Measurements from ENCODE around the gene GPRIN3. TPM values are rescaled to one million over a fixed set of nuclear protein-coding genes. Genes with fewer than 3 reads are reported as not detected.

GPRIN3 gene
- total RNA-seq, 1 donor from 2014 or later, result 2.1 TPM

GRCh38 chr4:89336818-89337420 lies 29.3 kb upstream of the GPRIN3 start:
- Histone ChIP-seq H3K4me1 (no peaks in the 10 kb centered on the region), H3K4me3 (no peak overlapping the region), H3K9me3 (no peaks in the 10 kb centered on the region), H3K36me3 (no peaks in the 10 kb centered on the region), H3K27me3 (no peaks in the 10 kb centered on the region), H3K27ac (no peak overlapping the region)
- DNase-seq (ENCODE audit: low spot score in 2 of 2), result no peak
- no peak for TF ChIP-seq CTCF (IDR thresholded peaks at IDR 0.05)
- intact Hi-C loops (cut with DNase I), result no loop called here

GRCh38 chr4:89334830-89335229 lies 27.2 kb upstream of the GPRIN3 start:
- Histone ChIP-seq H3K27me3 (no peaks in the 10 kb centered on the region), H3K36me3 (no peaks in the 10 kb centered on the region), H3K27ac (no peak overlapping the region), H3K4me3 (no peak overlapping the region), H3K9me3 (no peaks in the 10 kb centered on the region), H3K4me1 (no peaks in the 10 kb centered on the region)
- TF ChIP-seq CTCF (IDR thresholded peaks at IDR 0.05), result no peak
- DNase-seq (ENCODE audit: low spot score in 2 of 2), result no peak
- intact Hi-C loops (cut with DNase I), result no loop called here

- Histone ChIP-seq H3K36me3 (no peaks in the 10 kb centered on the region), H3K27me3 (no peaks in the 10 kb centered on the region), H3K27ac (no peak overlapping the region), H3K9me3 (no peaks in the 10 kb centered on the region), H3K4me3 (no peak overlapping the region), H3K4me1 (no peaks in the 10 kb centered on the region)
- TF ChIP-seq CTCF (IDR thresholded peaks at IDR 0.05), result no peak
- intact Hi-C loops (cut with DNase I), result no loop called here
- no peak for DNase-seq (ENCODE audit: low spot score in 2 of 2)
Measured at GRCh38 chr4:89334311-89334710, 26.7 kb upstream of the GPRIN3 start.

- Histone ChIP-seq H3K4me1 (no peaks in the 10 kb centered on the region), H3K9me3 (peaks cover 0 to 3% of the 10 kb centered on the region in 2 donors), H3K27ac (no peak overlapping the region), H3K4me3 (no peak overlapping the region), H3K36me3 (no peaks in the 10 kb centered on the region), H3K27me3 (no peaks in the 10 kb centered on the region)
- intact Hi-C loops (cut with DNase I), result no loop called here
- no peak for TF ChIP-seq CTCF (IDR thresholded peaks at IDR 0.05)
- DNase-seq (ENCODE audit: low spot score in 2 of 2), result no peak
Measured at GRCh38 chr4:89331686-89332544, 24.3 kb upstream of the GPRIN3 start.

- intact Hi-C loops (cut with DNase I), result no loop called here
- Histone ChIP-seq H3K27ac (no peak overlapping the region), H3K4me1 (no peaks in the 10 kb centered on the region), H3K27me3 (no peaks in the 10 kb centered on the region), H3K36me3 (no peaks in the 10 kb centered on the region), H3K4me3 (no peak overlapping the region), H3K9me3 (peaks cover 0 to 3% of the 10 kb centered on the region in 2 donors)
- no peak for TF ChIP-seq CTCF (IDR thresholded peaks at IDR 0.05)
- DNase-seq (ENCODE audit: low spot score in 2 of 2), result no peak
Measured at GRCh38 chr4:89331197-89331596, 23.6 kb upstream of the GPRIN3 start.

All from ascending aorta (tissue), 2 donors.